Omental fat pad (tissue), 4 donors: ENCODE measurements around the gene CELSR1. TPM values are rescaled to one million over a fixed set of nuclear protein-coding genes. Genes with fewer than 3 reads are reported as not detected.
"Not testable (repeated sequence)": the region's sequence is repeated elsewhere in the genome, so short reads cannot be mapped to it uniquely, and the experiment has no call there.

ENCODE experiments used
- ATAC-seq: fragments of 150-250 bp; one replicate; pipeline ENCODE4 v1.9.1; 2016; ENCODE audit warnings: mild to moderate bottlenecking, moderate library complexity; ENCODE audit not compliant: low FRiP score
- DNase-seq: peaks from one replicate; pipeline ENCODE4 v3.0.0-alpha.2; 2019; ENCODE audit warnings: low spot score
- total RNA-seq, 4 donors: library from RNA; depleted of rRNA; stranded (reverse); fragments of >200 nt; gene quantifications; one replicate each; pipeline ENCODE4 v1.1.0, GENCODE V29; 2016
- TF ChIP-seq, protein P1 (sequence below), 3 donors: fragments of 450-650 bp; IDR thresholded peaks; one replicate each; pipeline ENCODE4 v1.5.1; 2016 to 2017; ENCODE audit warnings: antibody characterized with exemption in 3 of 3, mild to moderate bottlenecking in 3 of 3, moderate library complexity in 2 of 3

CELSR1 gene
- total RNA-seq, 4 donors from 2014 or later, result 1.3 to 5.9 (median 2.7) TPM

DNA sequence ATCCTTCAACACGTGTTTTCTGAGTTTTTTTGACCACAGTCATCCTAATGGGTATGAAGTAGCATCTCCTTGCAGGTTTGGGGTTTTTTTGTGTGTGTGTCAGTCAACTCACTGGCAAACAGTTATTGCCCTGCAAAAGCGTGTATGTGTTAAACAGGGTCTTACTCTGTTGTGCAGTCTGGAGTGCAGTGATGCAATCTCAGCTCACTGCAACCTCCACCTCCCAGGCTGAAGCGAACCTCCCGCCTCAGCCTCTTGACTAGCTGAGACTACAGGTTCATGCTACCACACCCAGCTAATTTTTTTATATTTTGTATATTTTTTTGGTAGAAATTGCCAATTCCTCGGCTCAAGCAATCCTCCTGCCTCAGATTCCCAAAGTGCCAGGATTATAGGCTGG, 15.4 kb downstream of the CELSR1 start:
- ATAC-seq (no peak), DNase-seq (no peak)
- TF ChIP-seq, protein P1, sequence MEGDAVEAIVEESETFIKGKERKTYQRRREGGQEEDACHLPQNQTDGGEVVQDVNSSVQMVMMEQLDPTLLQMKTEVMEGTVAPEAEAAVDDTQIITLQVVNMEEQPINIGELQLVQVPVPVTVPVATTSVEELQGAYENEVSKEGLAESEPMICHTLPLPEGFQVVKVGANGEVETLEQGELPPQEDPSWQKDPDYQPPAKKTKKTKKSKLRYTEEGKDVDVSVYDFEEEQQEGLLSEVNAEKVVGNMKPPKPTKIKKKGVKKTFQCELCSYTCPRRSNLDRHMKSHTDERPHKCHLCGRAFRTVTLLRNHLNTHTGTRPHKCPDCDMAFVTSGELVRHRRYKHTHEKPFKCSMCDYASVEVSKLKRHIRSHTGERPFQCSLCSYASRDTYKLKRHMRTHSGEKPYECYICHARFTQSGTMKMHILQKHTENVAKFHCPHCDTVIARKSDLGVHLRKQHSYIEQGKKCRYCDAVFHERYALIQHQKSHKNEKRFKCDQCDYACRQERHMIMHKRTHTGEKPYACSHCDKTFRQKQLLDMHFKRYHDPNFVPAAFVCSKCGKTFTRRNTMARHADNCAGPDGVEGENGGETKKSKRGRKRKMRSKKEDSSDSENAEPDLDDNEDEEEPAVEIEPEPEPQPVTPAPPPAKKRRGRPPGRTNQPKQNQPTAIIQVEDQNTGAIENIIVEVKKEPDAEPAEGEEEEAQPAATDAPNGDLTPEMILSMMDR (IDR thresholded peaks at IDR 0.05), result no peak

DNA sequence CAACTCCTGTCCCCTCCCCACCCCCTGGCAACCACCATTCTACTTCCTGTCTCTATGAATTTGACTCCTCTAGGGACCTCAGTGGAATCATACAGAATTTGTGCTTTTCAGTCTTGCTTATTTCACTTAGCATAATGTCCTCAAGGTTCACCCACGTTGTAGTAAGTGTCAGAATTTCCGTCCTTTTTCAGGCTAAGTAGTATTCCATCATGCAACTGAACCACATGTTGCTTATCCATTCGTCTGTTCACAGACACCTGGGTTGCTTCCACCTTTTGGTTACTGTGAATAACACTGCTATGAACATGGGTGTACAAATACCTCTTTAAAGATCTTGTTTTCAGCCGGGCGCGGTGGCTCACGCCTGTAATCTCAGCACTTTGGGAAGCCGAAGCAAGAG, 16.5 kb downstream of the CELSR1 start:
- TF ChIP-seq, protein P1 (IDR thresholded peaks at IDR 0.05), result no peak
- ATAC-seq (no peak), DNase-seq (no peak)

DNA sequence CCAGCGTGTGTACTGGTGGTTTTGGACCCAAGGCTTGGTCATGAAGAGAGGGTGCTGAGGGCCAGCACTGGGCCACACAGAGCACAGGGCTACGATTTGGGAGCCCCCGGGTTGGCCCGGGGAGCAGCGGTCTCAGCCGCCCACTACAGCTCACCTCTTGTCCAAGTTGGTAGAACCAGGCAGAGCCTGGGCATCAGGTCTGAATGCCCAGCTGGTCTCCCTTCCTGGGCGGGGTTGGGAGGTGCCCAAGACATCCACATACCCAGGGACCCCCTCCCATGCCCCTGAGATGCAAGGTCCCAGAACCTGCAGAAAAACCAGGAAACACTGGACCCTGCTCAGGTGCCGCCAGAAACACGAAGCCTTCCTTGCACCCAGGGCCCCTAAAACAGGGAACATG, 18.0 kb downstream of the CELSR1 start:
- TF ChIP-seq, protein P1 (IDR thresholded peaks at IDR 0.05), result no peak
- DNase-seq (no peak), ATAC-seq (no peak)

DNA sequence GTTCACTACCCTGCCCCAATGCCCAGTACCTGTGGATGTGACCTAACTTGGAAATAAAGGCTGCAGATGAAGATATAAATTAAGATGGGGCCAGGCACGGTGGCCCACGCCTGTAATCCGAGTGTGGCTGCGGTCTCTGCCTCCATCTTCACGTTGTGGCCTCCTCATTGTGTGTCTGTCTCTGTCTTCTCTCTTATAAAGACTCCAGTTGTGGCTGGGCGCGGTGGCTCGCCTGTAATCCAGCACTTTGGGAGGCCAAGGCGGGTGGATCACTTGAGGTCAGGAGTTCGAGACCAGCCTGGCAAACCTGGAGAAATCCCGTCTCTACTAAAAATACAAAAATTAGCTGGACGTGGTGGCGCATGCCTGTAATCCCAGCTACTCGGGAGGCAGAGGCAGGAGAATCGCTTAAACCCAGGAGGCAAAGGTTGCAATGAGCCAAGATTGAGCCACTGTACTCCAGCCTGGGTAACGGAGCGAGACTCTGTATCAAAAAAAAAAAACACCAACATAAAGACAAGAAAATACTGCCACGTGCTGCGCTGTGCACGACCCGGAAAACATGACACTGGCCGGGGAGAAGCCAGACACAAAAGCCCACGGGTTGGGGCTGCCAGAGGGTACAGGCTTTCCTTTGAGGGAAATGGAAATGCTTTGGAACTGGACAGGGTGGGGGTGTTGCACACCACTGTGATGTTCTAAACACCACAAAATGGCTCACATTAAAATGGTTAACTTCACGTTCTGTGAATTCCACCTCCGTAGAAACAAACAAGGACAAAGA, 18.7 kb downstream of the CELSR1 start:
- ATAC-seq, result no peak
- TF ChIP-seq, protein P1 (IDR thresholded peaks at IDR 0.05), result no peak
- no peak for DNase-seq

GRCh38 chr22:46518038-46518437, 19.4 kb downstream of the CELSR1 start:
- no peak for DNase-seq
- TF ChIP-seq, protein P1 (IDR thresholded peaks at IDR 0.05), result no peak
- no peak for ATAC-seq

DNA sequence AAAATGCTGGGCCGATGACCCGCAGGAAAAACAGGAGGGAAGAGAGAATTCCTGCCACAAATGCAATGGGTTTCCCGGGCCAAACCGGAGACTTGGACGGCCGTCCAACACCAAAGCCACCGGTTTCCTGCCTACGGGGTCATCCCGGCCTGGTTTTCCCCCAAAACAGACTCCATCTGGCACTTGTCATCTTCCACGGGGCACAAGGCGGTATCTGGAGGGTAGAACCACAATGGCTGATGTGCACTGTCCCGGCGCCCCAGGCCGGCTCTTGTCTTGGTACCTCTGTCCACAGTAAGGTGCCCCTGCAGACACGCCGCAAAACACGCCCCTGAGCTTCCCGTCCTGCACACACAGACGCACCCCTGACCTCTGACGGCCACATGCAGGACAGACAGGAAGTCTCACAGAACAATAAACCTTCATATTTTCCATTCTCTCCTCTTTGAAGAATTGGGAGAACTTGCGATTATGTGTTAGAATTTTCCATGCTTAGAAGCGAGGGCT, 20.1 kb downstream of the CELSR1 start:
- DNase-seq (no peak), ATAC-seq (no peak)
- TF ChIP-seq, protein P1 (IDR thresholded peaks at IDR 0.05), result no peak

GRCh38 chr22:46516638-46517037, 20.8 kb downstream of the CELSR1 start:
- TF ChIP-seq, protein P1 (IDR thresholded peaks at IDR 0.05), result no peak
- no peak for ATAC-seq
- DNase-seq, result no peak

DNA sequence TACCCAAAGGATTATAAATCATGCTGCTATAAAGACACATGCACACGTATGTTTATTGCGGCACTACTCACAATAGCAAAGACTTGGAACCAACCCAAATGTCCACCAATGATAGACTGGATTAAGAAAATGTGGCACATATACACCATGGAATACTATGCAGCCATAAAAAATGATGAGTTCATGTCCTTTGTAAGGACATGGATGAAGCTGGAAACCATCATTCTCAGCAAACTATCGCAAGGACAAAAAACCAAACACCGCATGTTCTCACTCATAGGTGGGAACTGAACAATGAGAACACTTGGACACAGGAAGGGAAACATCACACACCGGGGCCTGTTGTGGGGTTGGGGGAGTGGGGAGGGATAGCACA, 21.3 kb downstream of the CELSR1 start:
- DNase-seq, ATAC-seq: not testable (repeated sequence)
